Measurements from ENCODE around the gene GOLGA8N.

GOLGA8N gene

DNA sequence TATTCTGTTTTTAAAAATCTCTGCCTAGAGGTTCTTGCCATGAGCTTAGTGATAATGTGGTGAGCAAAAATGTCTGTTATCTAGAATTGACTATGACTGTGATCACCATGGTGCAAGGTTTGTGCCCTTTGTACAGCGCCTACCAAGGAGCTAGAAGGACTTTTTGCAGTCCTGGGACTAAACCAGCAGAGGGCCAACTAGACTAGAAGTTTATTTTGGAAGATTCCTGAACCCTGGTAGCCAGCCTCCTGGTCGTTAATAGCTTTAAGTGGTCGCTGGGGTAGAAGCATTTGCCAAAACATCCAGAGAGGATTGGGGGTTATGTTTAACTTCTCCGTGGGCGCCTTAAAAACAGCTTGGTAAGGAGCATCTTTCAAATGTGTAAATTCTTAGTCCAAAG, 56.1 kb downstream of the GOLGA8N start:
- no peak overlapping the region for H3K18ac ChIP-seq (ENCODE audit: low read length)
- H3K9me3 ChIP-seq (replicated peaks in 1 of 2; ENCODE audit: control insufficient read depth in 2 of 2, insufficient read depth in 1 of 2, low read depth in 1 of 2, low read length in 2 of 2): no peaks in the 10 kb centered on the region
- H2AFZ ChIP-seq (ENCODE audit: low read length): no peak overlapping the region
- no peak overlapping the region for H3K4ac ChIP-seq (ENCODE audit: low read length)
- no peak overlapping the region for H2AK5ac ChIP-seq (ENCODE audit: low read depth, low read length)
- no peak overlapping the region for H3K27ac ChIP-seq (replicated peaks; ENCODE audit: low read length)
- no peak for DNase-seq (ENCODE audit: low spot score)
- no peak overlapping the region for H2BK5ac ChIP-seq (ENCODE audit: low read length)
- no peak overlapping the region for H3K23ac ChIP-seq (ENCODE audit: low read depth, low read length, poor library complexity)
- no peak overlapping the region for H3K4me3 ChIP-seq (ENCODE audit: low read length in 2 of 2)
- no peak overlapping the region for H2BK12ac ChIP-seq (ENCODE audit: low read length)
- H2BK120ac ChIP-seq (ENCODE audit: low read depth, low read length): no peak overlapping the region
- H2BK15ac ChIP-seq (ENCODE audit: low read length): no peak overlapping the region
- H3K36me3 ChIP-seq (replicated peaks in 1 of 2; ENCODE audit: control insufficient read depth in 2 of 2, insufficient read depth in 2 of 2, low read length in 2 of 2): peaks cover 0 to 2% of the 10 kb centered on the region in 2 donors
- no peaks in the 10 kb centered on the region for H3K27me3 ChIP-seq (ENCODE audit: control insufficient read depth in 3 of 3, insufficient read depth in 3 of 3, low read depth in 1 of 3, low read length in 3 of 3)
- H4K8ac ChIP-seq (ENCODE audit: low read depth, low read length): no peak overlapping the region
- H3K9ac ChIP-seq (ENCODE audit: low read depth, low read length, poor library complexity): no peak overlapping the region
- H3K79me1 ChIP-seq (ENCODE audit: low read depth, low read length): no peaks in the 10 kb centered on the region
- peaks cover 0 to 4% of the 10 kb centered on the region in 2 donors for H3K4me1 ChIP-seq (ENCODE audit: control insufficient read depth in 2 of 2, insufficient read depth in 1 of 2, low read depth in 1 of 2, low read length in 2 of 2)
- no peak overlapping the region for H3K14ac ChIP-seq (ENCODE audit: low read length)
- no peak overlapping the region for H4K91ac ChIP-seq (ENCODE audit: low read depth, low read length, poor library complexity)
- WGBS, 2 donors (ENCODE audit: extremely low coverage in 2 of 2, insufficient read length in 2 of 2, insufficient replicate concordance in 1 of 2): no CpG with 5 or more reads among the region's 5 CpGs
- no peak overlapping the region for H3K4me2 ChIP-seq (ENCODE audit: insufficient read depth, low read length, poor library complexity, severe bottlenecking)

DNA sequence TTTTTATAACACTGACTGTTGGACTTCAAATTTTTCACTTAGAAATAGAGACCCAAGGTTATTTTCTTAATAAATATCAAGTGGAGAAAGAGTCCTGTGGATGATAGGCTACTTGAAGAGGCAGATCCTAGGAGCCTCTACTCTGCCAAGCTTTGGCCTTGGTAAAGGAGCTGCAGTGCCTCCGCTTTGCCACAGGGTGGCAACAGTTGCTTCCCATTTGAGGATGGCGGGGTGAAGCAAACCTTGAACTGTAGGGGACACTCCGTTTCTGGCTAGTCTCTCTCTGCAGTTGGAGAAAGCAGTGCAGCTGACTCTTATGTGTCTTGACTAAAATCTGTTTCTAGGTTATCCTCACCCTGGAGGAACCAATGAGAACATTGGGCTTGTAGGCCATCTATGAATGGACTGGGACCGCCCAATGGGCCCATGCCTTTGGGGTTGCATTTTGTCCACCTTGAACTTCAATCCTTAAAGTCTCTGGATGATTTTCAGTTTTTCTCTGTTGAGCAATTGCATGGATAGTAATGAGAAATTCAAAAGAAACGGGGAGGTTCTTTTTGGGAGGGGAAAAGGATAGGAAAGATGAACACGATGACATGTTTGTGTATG, 58.1 kb downstream of the GOLGA8N start:
- H3K4ac ChIP-seq (ENCODE audit: low read length): no peak overlapping the region
- H2BK12ac ChIP-seq (ENCODE audit: low read length): no peak overlapping the region
- no peak overlapping the region for H2BK5ac ChIP-seq (ENCODE audit: low read length)
- H3K9me3 ChIP-seq (replicated peaks in 1 of 2; ENCODE audit: control insufficient read depth in 2 of 2, insufficient read depth in 1 of 2, low read depth in 1 of 2, low read length in 2 of 2): no peaks in the 10 kb centered on the region
- H3K27ac ChIP-seq (replicated peaks; ENCODE audit: low read length): no peak overlapping the region
- no peak overlapping the region for H3K14ac ChIP-seq (ENCODE audit: low read length)
- H2BK120ac ChIP-seq (ENCODE audit: low read depth, low read length): no peak overlapping the region
- no peak overlapping the region for H3K9ac ChIP-seq (ENCODE audit: low read depth, low read length, poor library complexity)
- H3K23ac ChIP-seq (ENCODE audit: low read depth, low read length, poor library complexity): no peak overlapping the region
- H2BK15ac ChIP-seq (ENCODE audit: low read length): no peak overlapping the region
- H4K8ac ChIP-seq (ENCODE audit: low read depth, low read length): no peak overlapping the region
- H3K4me2 ChIP-seq (ENCODE audit: insufficient read depth, low read length, poor library complexity, severe bottlenecking): no peak overlapping the region
- no peak overlapping the region for H2AK5ac ChIP-seq (ENCODE audit: low read depth, low read length)
- no peaks in the 10 kb centered on the region for H3K27me3 ChIP-seq (ENCODE audit: control insufficient read depth in 3 of 3, insufficient read depth in 3 of 3, low read depth in 1 of 3, low read length in 3 of 3)
- no CpG with 5 or more reads among the region's 6 CpGs for WGBS, 2 donors (ENCODE audit: extremely low coverage in 2 of 2, insufficient read length in 2 of 2, insufficient replicate concordance in 1 of 2)
- H3K79me1 ChIP-seq (ENCODE audit: low read depth, low read length): no peaks in the 10 kb centered on the region
- peaks cover 0 to 1% of the 10 kb centered on the region in 2 donors for H3K4me1 ChIP-seq (ENCODE audit: control insufficient read depth in 2 of 2, insufficient read depth in 1 of 2, low read depth in 1 of 2, low read length in 2 of 2)
- DNase-seq (ENCODE audit: low spot score): peak; percentile 26
- no peak overlapping the region for H3K4me3 ChIP-seq (ENCODE audit: low read length in 2 of 2)
- H4K91ac ChIP-seq (ENCODE audit: low read depth, low read length, poor library complexity): no peak overlapping the region
- H3K36me3 ChIP-seq (replicated peaks in 1 of 2; ENCODE audit: control insufficient read depth in 2 of 2, insufficient read depth in 2 of 2, low read length in 2 of 2): peaks cover 0 to 2% of the 10 kb centered on the region in 2 donors
- H3K18ac ChIP-seq (ENCODE audit: low read length): no peak overlapping the region
- H2AFZ ChIP-seq (ENCODE audit: low read length): peak overlapping the region; percentile 27

DNA sequence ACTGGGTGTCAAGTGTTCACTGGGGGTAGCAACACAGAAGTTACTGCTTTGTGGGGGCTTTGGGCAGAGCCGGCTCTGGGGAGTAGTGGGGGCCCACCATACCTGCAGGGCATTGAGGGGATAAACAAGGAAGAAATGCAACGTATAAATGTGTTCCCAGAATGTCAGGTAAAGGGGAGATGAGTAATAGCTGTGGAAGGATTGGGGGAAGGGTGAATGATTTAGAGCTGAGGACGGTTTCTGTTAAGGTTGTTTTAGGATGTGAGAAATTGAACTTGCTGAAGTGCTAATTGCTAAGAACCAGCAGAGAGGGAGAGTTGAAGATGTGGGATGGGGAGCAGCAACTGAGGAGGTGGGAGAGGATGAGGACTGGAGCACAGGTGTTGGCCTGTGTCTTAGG, 58.9 kb downstream of the GOLGA8N start:
- no peak overlapping the region for H4K91ac ChIP-seq (ENCODE audit: low read depth, low read length, poor library complexity)
- no peak overlapping the region for H2BK120ac ChIP-seq (ENCODE audit: low read depth, low read length)
- no peak overlapping the region for H3K18ac ChIP-seq (ENCODE audit: low read length)
- no peak overlapping the region for H2AK5ac ChIP-seq (ENCODE audit: low read depth, low read length)
- no peak for DNase-seq (ENCODE audit: low spot score)
- H3K79me1 ChIP-seq (ENCODE audit: low read depth, low read length): no peaks in the 10 kb centered on the region
- H2BK5ac ChIP-seq (ENCODE audit: low read length): no peak overlapping the region
- no peak overlapping the region for H4K8ac ChIP-seq (ENCODE audit: low read depth, low read length)
- no peak overlapping the region for H3K23ac ChIP-seq (ENCODE audit: low read depth, low read length, poor library complexity)
- no peak overlapping the region for H2BK12ac ChIP-seq (ENCODE audit: low read length)
- H3K4me2 ChIP-seq (ENCODE audit: insufficient read depth, low read length, poor library complexity, severe bottlenecking): no peak overlapping the region
- 100% methylated on average over 1 of the region's 3 CpGs; no CpG with 5 or more reads in 1 of the 2 donors for WGBS, 2 donors (ENCODE audit: extremely low coverage in 2 of 2, insufficient read length in 2 of 2, insufficient replicate concordance in 1 of 2)
- H3K14ac ChIP-seq (ENCODE audit: low read length): no peak overlapping the region
- H3K9me3 ChIP-seq (replicated peaks in 1 of 2; ENCODE audit: control insufficient read depth in 2 of 2, insufficient read depth in 1 of 2, low read depth in 1 of 2, low read length in 2 of 2): no peaks in the 10 kb centered on the region
- no peak overlapping the region for H2AFZ ChIP-seq (ENCODE audit: low read length)
- no peak overlapping the region for H3K9ac ChIP-seq (ENCODE audit: low read depth, low read length, poor library complexity)
- H3K4me1 ChIP-seq (ENCODE audit: control insufficient read depth in 2 of 2, insufficient read depth in 1 of 2, low read depth in 1 of 2, low read length in 2 of 2): peaks cover 0 to 1% of the 10 kb centered on the region in 2 donors
- no peaks in the 10 kb centered on the region for H3K27me3 ChIP-seq (ENCODE audit: control insufficient read depth in 3 of 3, insufficient read depth in 3 of 3, low read depth in 1 of 3, low read length in 3 of 3)
- no peak overlapping the region for H2BK15ac ChIP-seq (ENCODE audit: low read length)
- H3K4ac ChIP-seq (ENCODE audit: low read length): no peak overlapping the region
- peaks cover 0 to 2% of the 10 kb centered on the region in 2 donors for H3K36me3 ChIP-seq (replicated peaks in 1 of 2; ENCODE audit: control insufficient read depth in 2 of 2, insufficient read depth in 2 of 2, low read length in 2 of 2)
- H3K4me3 ChIP-seq (ENCODE audit: low read length in 2 of 2): no peak overlapping the region
- H3K27ac ChIP-seq (replicated peaks; ENCODE audit: low read length): no peak overlapping the region

GRCh38 chr15:32656091-32656490, 62.8 kb downstream of the GOLGA8N start:
- no peak overlapping the region for H3K4me2 ChIP-seq (ENCODE audit: insufficient read depth, low read length, poor library complexity, severe bottlenecking)
- H2AK5ac ChIP-seq (ENCODE audit: low read depth, low read length): no peak overlapping the region
- H3K4me3 ChIP-seq (ENCODE audit: low read length in 2 of 2): no peak overlapping the region
- H3K23ac ChIP-seq (ENCODE audit: low read depth, low read length, poor library complexity): no peak overlapping the region
- no peak overlapping the region for H3K14ac ChIP-seq (ENCODE audit: low read length)
- no peak overlapping the region for H2BK120ac ChIP-seq (ENCODE audit: low read depth, low read length)
- H3K9me3 ChIP-seq (replicated peaks in 1 of 2; ENCODE audit: control insufficient read depth in 2 of 2, insufficient read depth in 1 of 2, low read depth in 1 of 2, low read length in 2 of 2): no peaks in the 10 kb centered on the region
- H3K79me1 ChIP-seq (ENCODE audit: low read depth, low read length): peaks cover 2% of the 10 kb centered on the region
- no peak overlapping the region for H2BK15ac ChIP-seq (ENCODE audit: low read length)
- H3K18ac ChIP-seq (ENCODE audit: low read length): no peak overlapping the region
- no peak overlapping the region for H3K9ac ChIP-seq (ENCODE audit: low read depth, low read length, poor library complexity)
- H4K91ac ChIP-seq (ENCODE audit: low read depth, low read length, poor library complexity): no peak overlapping the region
- H2AFZ ChIP-seq (ENCODE audit: low read length): no peak overlapping the region
- H3K4ac ChIP-seq (ENCODE audit: low read length): no peak overlapping the region
- H4K8ac ChIP-seq (ENCODE audit: low read depth, low read length): no peak overlapping the region
- H2BK12ac ChIP-seq (ENCODE audit: low read length): no peak overlapping the region
- H3K4me1 ChIP-seq (ENCODE audit: control insufficient read depth in 2 of 2, insufficient read depth in 1 of 2, low read depth in 1 of 2, low read length in 2 of 2): peaks cover 0 to 5% of the 10 kb centered on the region in 2 donors
- H2BK5ac ChIP-seq (ENCODE audit: low read length): no peak overlapping the region
- no peak for DNase-seq (ENCODE audit: low spot score)
- H3K27ac ChIP-seq (replicated peaks; ENCODE audit: low read length): no peak overlapping the region
- no peaks in the 10 kb centered on the region for H3K27me3 ChIP-seq (ENCODE audit: control insufficient read depth in 3 of 3, insufficient read depth in 3 of 3, low read depth in 1 of 3, low read length in 3 of 3)
- peaks cover 0 to 2% of the 10 kb centered on the region in 2 donors for H3K36me3 ChIP-seq (replicated peaks in 1 of 2; ENCODE audit: control insufficient read depth in 2 of 2, insufficient read depth in 2 of 2, low read length in 2 of 2)
- WGBS, 2 donors (ENCODE audit: extremely low coverage in 2 of 2, insufficient read length in 2 of 2, insufficient replicate concordance in 1 of 2): no CpG with 5 or more reads among the region's 4 CpGs
